Measurements from ENCODE around the gene GLCE.

DNA sequence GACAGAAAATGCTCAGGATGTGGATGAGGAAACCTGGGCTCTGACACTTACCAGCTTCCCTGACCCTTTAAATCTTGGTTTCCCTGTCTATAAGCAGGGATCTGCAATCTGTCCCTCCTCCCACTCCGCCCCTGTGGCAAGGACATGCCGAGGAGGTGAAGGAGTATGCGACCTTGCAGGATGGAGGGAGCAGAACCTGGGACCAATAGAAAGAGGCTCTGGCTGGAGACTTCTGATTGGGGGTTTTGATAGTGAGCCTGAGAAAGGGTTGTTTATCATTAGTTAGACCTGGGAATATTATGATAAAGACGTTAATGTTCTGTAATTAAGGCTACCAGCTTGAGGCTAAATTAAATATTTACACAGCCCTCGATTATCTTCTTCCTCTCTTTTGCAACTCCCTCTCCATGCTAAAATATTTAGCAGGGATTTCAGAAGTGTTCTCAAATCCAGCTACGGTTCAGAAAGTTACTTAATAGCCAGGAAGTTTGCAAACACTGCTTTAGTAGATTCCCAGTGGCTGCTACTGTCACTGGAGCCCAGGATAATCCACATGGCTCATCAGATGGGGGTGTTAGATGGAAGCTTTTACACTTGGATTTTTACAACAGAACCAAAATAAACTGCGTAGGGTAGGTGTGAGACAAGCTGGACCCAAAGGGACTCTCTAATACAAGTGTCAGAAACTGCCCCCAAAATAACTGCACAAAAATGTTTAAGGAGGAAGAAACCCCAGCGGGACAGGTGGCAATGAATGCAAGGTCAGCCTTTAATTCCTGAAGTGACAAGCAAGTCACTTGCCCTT lies 129.1 kb downstream of the GLCE start:
- TF ChIP-seq, protein P1, sequence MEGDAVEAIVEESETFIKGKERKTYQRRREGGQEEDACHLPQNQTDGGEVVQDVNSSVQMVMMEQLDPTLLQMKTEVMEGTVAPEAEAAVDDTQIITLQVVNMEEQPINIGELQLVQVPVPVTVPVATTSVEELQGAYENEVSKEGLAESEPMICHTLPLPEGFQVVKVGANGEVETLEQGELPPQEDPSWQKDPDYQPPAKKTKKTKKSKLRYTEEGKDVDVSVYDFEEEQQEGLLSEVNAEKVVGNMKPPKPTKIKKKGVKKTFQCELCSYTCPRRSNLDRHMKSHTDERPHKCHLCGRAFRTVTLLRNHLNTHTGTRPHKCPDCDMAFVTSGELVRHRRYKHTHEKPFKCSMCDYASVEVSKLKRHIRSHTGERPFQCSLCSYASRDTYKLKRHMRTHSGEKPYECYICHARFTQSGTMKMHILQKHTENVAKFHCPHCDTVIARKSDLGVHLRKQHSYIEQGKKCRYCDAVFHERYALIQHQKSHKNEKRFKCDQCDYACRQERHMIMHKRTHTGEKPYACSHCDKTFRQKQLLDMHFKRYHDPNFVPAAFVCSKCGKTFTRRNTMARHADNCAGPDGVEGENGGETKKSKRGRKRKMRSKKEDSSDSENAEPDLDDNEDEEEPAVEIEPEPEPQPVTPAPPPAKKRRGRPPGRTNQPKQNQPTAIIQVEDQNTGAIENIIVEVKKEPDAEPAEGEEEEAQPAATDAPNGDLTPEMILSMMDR (IDR thresholded peaks at IDR 0.05) = no peak
- TF ChIP-seq, protein P2, sequence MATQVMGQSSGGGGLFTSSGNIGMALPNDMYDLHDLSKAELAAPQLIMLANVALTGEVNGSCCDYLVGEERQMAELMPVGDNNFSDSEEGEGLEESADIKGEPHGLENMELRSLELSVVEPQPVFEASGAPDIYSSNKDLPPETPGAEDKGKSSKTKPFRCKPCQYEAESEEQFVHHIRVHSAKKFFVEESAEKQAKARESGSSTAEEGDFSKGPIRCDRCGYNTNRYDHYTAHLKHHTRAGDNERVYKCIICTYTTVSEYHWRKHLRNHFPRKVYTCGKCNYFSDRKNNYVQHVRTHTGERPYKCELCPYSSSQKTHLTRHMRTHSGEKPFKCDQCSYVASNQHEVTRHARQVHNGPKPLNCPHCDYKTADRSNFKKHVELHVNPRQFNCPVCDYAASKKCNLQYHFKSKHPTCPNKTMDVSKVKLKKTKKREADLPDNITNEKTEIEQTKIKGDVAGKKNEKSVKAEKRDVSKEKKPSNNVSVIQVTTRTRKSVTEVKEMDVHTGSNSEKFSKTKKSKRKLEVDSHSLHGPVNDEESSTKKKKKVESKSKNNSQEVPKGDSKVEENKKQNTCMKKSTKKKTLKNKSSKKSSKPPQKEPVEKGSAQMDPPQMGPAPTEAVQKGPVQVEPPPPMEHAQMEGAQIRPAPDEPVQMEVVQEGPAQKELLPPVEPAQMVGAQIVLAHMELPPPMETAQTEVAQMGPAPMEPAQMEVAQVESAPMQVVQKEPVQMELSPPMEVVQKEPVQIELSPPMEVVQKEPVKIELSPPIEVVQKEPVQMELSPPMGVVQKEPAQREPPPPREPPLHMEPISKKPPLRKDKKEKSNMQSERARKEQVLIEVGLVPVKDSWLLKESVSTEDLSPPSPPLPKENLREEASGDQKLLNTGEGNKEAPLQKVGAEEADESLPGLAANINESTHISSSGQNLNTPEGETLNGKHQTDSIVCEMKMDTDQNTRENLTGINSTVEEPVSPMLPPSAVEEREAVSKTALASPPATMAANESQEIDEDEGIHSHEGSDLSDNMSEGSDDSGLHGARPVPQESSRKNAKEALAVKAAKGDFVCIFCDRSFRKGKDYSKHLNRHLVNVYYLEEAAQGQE (IDR thresholded peaks at IDR 0.05; ENCODE audit: insufficient read depth in 1 of 2, low read depth in 2 of 2, low read length in 1 of 2) = no peak
- TF ChIP-seq POLR2AphosphoS5 (IDR thresholded peaks at IDR 0.05; ENCODE audit: low read depth, low read length) (no peak), SIN3A (IDR thresholded peaks at IDR 0.05; ENCODE audit: borderline replicate concordance, insufficient read depth, low read depth, low read length) (no peak)
